Uterus (tissue), 4 donors: ENCODE data around the gene PTPRN2. TPM values are rescaled to one million over a fixed set of nuclear protein-coding genes. Genes with fewer than 3 reads are reported as not detected.

Experiments
- DNase-seq, 2 donors: peaks; one replicate each; pipeline ENCODE4 v3.0.0-alpha.2; 2019 to 2020
- H3K27ac ChIP-seq, 2 donors: fragments of 200-600 bp; sonication (generic); 1 replicate in 1 of 2; 2 replicates in 1 of 2; pipeline ENCODE4 v1.5.1; 2016 to 2018
- H3K27me3 ChIP-seq, 2 donors: fragments of 200-600 bp; sonication (generic); one replicate each; pipeline ENCODE4 v1.5.1; 2018 to 2019; ENCODE audit warnings: control low read depth in 1 of 2
- H3K36me3 ChIP-seq, 2 donors: fragments of 200-600 bp; sonication (generic); one replicate each; pipeline ENCODE4 v1.5.1; 2019; ENCODE audit warnings: control low read depth in 1 of 2
- H3K4me1 ChIP-seq, 2 donors: fragments of 200-600 bp; sonication (generic); one replicate each; pipeline ENCODE4 v1.5.1; 2018 to 2019; ENCODE audit warnings: control low read depth in 1 of 2
- H3K4me3 ChIP-seq, 2 donors: fragments of 200-600 bp; sonication (generic); 1 replicate in 1 of 2; 2 replicates in 1 of 2; pipeline ENCODE4 v1.5.1; 2018 to 2019; ENCODE audit warnings: mild to moderate bottlenecking in 1 of 2
- H3K9me3 ChIP-seq, 2 donors: fragments of 200-600 bp; sonication (generic); one replicate each; pipeline ENCODE4 v1.5.1; 2019; ENCODE audit warnings: control low read depth in 1 of 2
- CTCF ChIP-seq, 4 experiments: fragments of 200-600 bp in 2 of 4; fragments of 450-650 bp in 2 of 4; sonication (generic) in 2 of 4; IDR thresholded peaks; one replicate each; pipeline ENCODE4 v1.5.1; 2016 to 2019; ENCODE audit warnings: antibody characterized with exemption in 4 of 4, mild to moderate bottlenecking in 2 of 4, moderate library complexity in 1 of 4
- POLR2A ChIP-seq, 2 donors: fragments of 450-650 bp; IDR thresholded peaks; one replicate each; pipeline ENCODE4 v1.6.1; 2016; ENCODE audit warnings: antibody characterized with exemption in 2 of 2, mild to moderate bottlenecking in 1 of 2, moderate library complexity in 1 of 2
- intact Hi-C: fragments of 100-400 bp; cut with DNase I; formaldehyde crosslinking; loops from one replicate; pipeline ENCODE4 v1.15.1; 2023; ENCODE audit warnings: low total_unique reads
- total RNA-seq, 4 donors: library from RNA; depleted of rRNA in 3 of 4; stranded (reverse); fragments of >200 nt in 3 of 4; gene quantifications; one replicate each; pipeline versions ENCODE4 v1.1.0 to v1.2.4, GENCODE V29; 2014 to 2023
- donor health status: DM: yes; HTN: yes; CAD: no.

The PTPRN2 gene
- total RNA-seq, 4 donors from 2014 or later: 1.2 to 5.2 (median 2.3) TPM

DNA sequence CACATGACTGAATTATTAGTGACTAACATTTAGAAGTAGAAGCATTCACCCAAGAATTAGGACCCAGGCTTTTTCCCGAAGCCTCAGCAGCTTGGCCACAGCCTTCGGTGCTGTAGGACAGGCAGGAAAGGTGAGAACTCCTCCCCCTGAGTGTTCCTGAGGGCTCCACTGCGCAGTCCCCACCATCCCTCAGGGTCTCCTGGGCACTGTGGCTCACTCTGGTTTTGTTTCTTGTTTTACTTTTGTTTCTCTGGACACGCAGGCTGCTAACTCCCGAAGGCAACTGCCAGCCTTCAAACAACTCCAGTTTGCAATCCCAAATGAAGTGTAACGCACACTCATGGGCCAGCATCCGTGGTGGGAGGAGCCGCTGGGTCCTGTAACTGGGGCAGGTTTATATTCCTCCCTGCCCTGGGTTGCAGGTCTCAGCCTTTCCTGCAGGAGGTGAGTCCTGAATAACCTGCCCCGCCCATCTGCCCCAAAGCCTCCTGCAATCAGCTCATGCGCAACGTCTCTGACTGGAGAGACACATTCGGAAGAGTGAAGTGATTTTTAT, 492.9 kb downstream of the PTPRN2 start:
- no peak for DNase-seq
- intact Hi-C loops: no loop called here

DNA sequence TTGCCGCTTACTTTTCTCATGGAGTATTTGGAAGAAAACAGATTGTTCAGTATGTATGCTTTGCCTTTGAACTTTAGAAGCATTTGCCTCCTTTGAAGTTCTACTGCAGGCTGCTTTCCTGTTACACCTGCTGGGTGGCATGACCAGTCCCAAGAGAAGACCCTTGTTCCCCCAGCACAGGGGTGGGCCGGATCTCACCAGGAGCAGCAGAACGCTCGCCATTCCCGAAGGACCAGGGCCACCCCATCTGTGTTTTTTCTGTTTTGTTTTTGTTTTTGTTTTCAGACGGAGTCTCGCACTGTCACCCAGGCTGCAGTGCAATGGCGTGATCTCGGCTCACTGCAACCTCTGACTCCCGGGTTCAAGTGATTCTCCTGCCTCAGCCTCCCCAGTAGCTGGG, 493.6 kb downstream of the PTPRN2 start:
- TF ChIP-seq CTCF (IDR thresholded peaks at IDR 0.05) (no peak), POLR2A (IDR thresholded peaks at IDR 0.05) (no peak)
- no peaks in the 10 kb centered on the region for H3K9me3 ChIP-seq
- no peak overlapping the region for H3K4me3 ChIP-seq
- no peak for DNase-seq
- no peaks in the 10 kb centered on the region for H3K4me1 ChIP-seq
- no peak overlapping the region for H3K27ac ChIP-seq
- H3K36me3 ChIP-seq: no peaks in the 10 kb centered on the region
- intact Hi-C loops: no loop called here
- no peaks in the 10 kb centered on the region for H3K27me3 ChIP-seq

More for the DNA sequence above, 492.9 kb downstream of the PTPRN2 start:
- H3K27me3 ChIP-seq: no peaks in the 10 kb centered on the region
- H3K4me3 ChIP-seq: no peak overlapping the region
- no peaks in the 10 kb centered on the region for H3K9me3 ChIP-seq
- TF ChIP-seq POLR2A (IDR thresholded peaks at IDR 0.05) (no peak), CTCF (IDR thresholded peaks at IDR 0.05) (no peak)
- H3K4me1 ChIP-seq: no peaks in the 10 kb centered on the region
- H3K36me3 ChIP-seq: no peaks in the 10 kb centered on the region
- no peak overlapping the region for H3K27ac ChIP-seq

GRCh38 chr7:158093156-158093796, 494.3 kb downstream of the PTPRN2 start:
- no peak for DNase-seq
- no peaks in the 10 kb centered on the region for H3K27me3 ChIP-seq
- no peaks in the 10 kb centered on the region for H3K4me1 ChIP-seq
- no peak overlapping the region for H3K4me3 ChIP-seq
- no peaks in the 10 kb centered on the region for H3K36me3 ChIP-seq
- no peaks in the 10 kb centered on the region for H3K9me3 ChIP-seq
- intact Hi-C loops: no loop called here
- no peak overlapping the region for H3K27ac ChIP-seq
- TF ChIP-seq POLR2A (IDR thresholded peaks at IDR 0.05) (no peak), CTCF (IDR thresholded peaks at IDR 0.05) (no peak)

DNA sequence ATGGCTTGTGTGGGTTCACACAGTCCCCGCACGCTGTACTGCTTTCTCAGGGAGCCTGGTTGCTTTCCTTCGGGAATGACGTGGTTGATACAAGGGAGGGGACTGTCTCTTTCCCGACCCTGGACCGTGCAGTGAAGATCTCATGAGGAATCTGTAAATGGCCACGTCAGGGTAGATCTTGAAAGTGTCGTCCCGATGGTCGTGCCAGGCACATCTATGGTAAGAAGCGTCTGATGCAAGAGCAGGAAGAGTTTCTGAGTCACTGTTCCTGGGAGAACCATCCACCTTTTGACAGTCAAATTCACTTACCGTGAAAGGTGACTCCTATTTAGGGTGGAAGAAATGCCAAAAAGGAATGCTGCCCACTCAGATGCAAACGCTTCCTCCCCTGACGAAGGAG, 500.4 kb downstream of the PTPRN2 start:
- TF ChIP-seq POLR2A (IDR thresholded peaks at IDR 0.05) (no peak), CTCF (IDR thresholded peaks at IDR 0.05) (no peak)
- Histone ChIP-seq H3K9me3 (no peaks in the 10 kb centered on the region), H3K27ac (no peak overlapping the region), H3K27me3 (no peaks in the 10 kb centered on the region), H3K4me3 (no peak overlapping the region), H3K4me1 (no peaks in the 10 kb centered on the region), H3K36me3 (no peaks in the 10 kb centered on the region)
- DNase-seq: no peak
- intact Hi-C loops: no loop called here

GRCh38 chr7:158085741-158086695, 501.6 kb downstream of the PTPRN2 start:
- Histone ChIP-seq H3K4me3 (no peak overlapping the region), H3K4me1 (no peaks in the 10 kb centered on the region)

More at GRCh38 chr7:158085741-158086695, 501.6 kb downstream of the PTPRN2 start:
- Histone ChIP-seq H3K27ac (no peak overlapping the region), H3K9me3 (no peaks in the 10 kb centered on the region), H3K36me3 (no peaks in the 10 kb centered on the region), H3K27me3 (no peaks in the 10 kb centered on the region)
- intact Hi-C loops: no loop called here
- TF ChIP-seq POLR2A (IDR thresholded peaks at IDR 0.05): no peak
- TF ChIP-seq CTCF (IDR thresholded peaks at IDR 0.05): no peak
- DNase-seq: no peak
